ENCODE data around the gene LRTM2.
A peak's percentile ranks its signal among the peaks of the same experiment; 100 is the strongest.

Gene LRTM2

GRCh38 chr12:1829306-1829900 lies 9.0 kb downstream of the LRTM2 start:
- DNase-seq (ENCODE audit: low read depth): no peak

- no peak for DNase-seq (ENCODE audit: low read depth)
Measured at GRCh38 chr12:1830401-1830845, 10.1 kb downstream of the LRTM2 start.

GRCh38 chr12:1830981-1831963 lies 10.9 kb downstream of the LRTM2 start:
- no peak for DNase-seq (ENCODE audit: low read depth)

- DNase-seq (ENCODE audit: low read depth): no peak
Measured at GRCh38 chr12:1832801-1833595, 12.6 kb downstream of the LRTM2 start.

- DNase-seq (ENCODE audit: low read depth): no peak
Measured at GRCh38 chr12:1833596-1834028, 13.2 kb downstream of the LRTM2 start.

GRCh38 chr12:1834186-1834925 lies 14.0 kb downstream of the LRTM2 start:
- DNase-seq (ENCODE audit: low read depth): no peak

GRCh38 chr12:1835211-1836131 lies 15.1 kb downstream of the LRTM2 start:
- no peak for DNase-seq (ENCODE audit: low read depth)

DNA sequence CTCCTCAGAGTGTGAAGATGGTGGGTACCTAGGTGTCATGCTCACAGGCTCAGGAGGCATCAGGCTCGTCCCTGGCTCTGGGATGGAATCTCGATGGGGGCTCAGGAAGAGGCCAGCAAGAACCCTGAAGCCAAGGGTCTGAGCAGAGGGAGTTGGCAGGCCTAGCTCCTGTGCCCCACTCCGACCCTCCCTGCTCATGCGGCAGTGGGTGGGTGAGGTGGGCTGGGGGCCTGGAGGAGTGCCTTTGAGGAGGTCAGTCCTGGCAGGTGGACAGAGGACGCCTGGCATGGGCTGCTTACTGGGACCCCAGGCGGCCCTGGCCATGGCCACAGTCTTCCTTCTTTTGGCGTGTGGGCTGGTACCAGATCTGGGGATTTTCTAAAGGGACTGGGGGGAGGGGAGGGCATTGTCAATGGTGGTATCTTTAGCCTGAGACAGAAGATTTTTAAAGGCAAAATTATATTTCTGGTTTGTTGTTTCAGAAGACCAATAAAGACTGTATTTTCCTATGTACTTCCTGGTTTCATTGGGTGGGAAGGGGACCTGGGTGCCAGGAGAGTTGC lies 16.0 kb downstream of the LRTM2 start:
- DNase-seq (ENCODE audit: low read depth): no peak

DNA sequence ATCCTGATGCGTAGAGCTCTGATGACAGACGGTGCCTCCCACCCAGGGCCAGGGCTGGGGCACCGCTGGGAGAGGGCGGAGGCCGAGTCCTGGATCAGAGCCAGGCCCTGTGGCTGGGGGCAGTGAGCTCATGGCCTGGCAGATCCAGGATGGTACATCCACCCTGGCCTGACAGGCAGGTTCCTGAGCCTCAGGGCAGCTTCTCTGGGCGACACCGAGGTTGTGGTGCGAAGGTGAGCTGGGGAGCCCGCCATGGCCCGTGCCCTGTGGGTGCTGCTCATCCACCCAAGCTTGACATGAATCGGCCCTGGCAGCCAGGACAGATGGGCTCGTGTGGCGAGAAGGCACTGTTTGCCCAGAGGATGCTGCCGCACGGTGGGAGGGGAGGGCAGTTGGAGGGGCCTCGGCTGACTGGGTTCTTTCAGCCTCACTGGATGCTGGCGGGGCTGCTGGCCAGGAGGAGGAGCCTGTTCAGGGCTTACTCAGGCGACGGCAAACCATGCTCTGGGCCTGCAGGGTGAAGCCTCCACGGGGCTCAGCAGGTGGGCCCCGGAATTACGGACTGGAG lies 16.6 kb downstream of the LRTM2 start:
- DNase-seq (ENCODE audit: low read depth): no peak

- peak; percentile 19 for DNase-seq (ENCODE audit: low read depth)
Measured at GRCh38 chr12:1837541-1838204, 17.3 kb downstream of the LRTM2 start.

- DNase-seq (ENCODE audit: low read depth): no peak
Measured at GRCh38 chr12:1838205-1838993, 18.0 kb downstream of the LRTM2 start.

DNA sequence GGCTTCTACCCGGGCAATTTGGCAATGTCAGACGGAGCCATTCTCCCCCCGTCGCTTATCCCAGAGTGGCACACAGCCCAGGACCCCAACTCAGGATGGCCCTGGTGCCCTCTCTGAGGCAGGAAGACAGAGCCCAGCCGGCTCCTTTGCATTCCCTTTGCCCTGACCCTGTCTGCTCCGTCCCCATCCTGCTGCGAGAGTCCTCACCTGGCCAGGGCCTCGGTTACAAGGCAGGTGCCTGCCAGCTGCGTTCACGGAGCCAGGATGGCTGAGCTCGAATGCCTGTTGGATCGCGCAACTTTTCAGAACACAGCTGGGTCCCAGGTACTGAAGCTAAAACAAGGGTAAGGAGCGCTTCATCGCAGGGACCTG lies 18.6 kb downstream of the LRTM2 start:
- no peak for DNase-seq (ENCODE audit: low read depth)

DNA sequence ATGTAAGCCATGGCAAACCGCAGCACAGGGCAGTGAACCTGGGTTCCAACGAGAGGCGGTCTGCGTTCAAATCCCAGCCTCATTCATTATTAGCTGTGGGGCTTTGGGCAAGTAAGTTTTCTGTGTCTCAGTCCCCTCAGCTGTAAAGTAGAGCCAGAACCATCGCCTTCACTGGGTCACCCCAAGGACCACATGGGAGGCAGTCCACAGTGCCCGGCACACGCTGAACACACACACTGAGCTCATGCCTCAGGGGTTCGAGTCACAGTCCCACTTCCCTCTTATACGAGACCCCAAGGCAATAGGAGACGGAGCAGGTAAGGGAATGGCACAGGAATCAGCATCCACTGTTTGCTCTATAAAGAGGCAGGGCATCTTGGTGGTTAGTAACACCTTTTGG lies 19.1 kb downstream of the LRTM2 start:
- no peak for DNase-seq (ENCODE audit: low read depth)

DNA sequence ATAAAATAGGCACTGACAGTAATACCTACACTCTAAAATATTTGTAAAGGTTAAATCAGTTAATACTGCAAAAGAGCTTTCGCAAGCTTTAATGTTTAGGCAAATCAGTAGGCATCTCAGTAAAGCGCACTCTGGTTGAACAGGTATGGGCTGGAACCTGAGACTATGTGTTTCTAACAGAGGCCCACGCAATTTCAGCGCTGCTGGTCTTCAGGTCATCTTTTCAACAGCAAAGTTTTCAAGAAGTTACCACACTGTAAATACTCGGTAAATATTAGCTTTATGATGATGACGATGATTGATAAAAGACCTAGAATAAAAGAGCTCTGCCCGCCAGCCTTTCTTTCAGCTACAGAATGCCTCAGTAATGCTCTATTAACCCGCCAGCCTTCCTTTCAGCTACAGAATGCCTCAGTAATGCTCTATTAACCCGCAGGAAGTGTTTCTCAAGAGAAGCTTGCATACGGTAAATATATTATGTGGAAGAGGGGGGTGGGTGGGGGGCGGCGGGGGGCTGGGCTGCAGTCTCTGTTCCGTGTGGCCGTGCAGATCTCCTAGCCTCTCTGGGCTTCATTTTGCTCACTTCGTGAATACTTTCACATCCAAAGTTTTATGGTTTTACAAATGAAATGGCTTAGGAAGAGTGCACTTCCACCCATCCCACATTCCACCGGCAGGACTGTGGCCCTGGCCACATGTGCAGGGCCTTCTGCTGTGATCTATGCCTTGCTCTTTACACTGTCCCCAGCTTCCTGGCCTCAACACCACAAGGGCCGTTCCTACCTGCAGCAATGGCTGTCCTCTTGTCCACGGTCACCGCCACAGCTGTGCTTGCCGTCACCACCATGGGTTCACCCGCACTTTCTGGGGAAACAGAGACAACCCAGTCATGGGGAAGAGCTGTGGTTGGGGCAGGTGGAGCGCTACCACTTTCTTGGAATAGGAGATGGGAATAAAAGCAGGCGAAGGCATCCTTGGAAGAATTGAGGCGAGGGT lies 19.9 kb downstream of the LRTM2 start:
- no peak for DNase-seq (ENCODE audit: low read depth)

DNA sequence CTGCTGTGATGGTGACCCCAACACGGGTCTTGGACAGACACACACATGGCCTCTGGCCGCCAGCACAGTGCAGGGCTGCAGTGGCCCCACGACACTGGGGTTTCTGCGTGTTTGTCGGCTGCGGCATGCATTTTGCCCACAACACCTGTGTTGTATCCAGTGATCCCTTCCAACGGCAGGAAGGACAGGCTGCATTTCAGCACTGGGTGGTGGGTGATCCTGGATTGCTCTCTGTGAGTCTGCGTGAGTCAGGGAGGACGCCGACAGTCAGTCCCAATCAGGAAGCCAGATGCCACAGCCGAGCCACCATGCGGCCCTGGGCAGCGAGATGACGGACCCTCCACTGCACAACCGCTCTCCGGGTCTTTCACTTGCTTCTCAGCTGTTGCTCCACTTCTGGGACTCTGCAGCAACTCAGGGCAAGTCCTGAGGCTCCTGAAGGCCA lies 20.6 kb downstream of the LRTM2 start:
- DNase-seq (ENCODE audit: low read depth): no peak

DNA sequence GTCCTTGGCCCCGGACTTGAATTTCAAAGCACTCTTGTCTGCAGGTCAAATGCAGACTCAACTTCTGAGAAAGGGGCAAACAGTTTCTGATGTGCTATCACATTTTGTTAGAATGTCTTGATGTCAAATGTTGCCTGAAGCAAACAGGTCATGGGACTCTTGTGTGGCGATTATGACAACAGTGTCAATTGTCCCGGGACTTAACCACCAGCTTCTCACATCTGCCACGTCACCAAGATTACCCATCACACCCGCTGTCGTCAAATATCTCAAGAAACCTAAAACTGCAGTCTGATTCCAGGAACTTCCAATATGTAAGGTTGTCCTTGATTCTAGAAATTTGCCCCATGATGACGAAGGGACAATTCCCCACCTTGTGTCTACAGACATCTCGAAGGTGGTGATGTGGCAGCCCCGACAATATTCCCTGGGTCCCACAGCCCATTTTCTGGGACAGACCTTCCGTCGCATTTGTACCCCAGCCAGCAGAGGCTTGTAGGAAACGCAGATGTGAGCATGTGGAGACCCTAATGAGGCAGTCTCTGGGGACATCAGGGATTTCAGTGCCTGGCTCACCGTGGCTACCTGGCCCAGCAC lies 21.3 kb downstream of the LRTM2 start:
- DNase-seq (ENCODE audit: low read depth): no peak

All from GM04503 (cell line).